HG03095 (cell line): ENCODE results near the gene EGFR.

Experiments
- ATAC-seq: cut with Tn5 transposase; IDR thresholded peaks from one replicate; pipeline ENCODE4 v1.9.1; 2021; ENCODE audit warnings: moderate library complexity; ENCODE audit not compliant: unreplicated experiment

EGFR gene

DNA sequence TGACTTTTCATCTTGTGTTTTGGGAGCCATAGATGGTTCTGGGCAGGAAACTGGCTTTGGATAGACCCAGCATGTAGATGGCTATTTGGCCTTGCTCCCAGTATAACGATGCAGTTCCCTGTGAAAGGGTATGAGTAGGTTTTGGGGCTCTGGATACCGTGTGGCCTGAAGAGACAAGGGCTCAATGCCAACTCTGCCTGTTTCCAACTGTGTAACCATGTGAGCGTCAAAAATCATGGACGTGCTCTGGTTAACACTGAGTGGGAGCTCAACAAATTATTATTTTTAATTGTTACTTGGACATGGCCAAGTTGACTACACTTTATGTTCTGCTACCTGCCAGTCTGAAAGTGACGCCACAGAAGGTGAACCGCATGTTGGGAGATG, 41.8 kb downstream of the EGFR start:
- ATAC-seq = no peak

- no peak for ATAC-seq
Observed at GRCh38 chr7:55061726-55062499, 43.1 kb downstream of the EGFR start.

GRCh38 chr7:55063061-55063460, 44.2 kb downstream of the EGFR start:
- no peak for ATAC-seq

- no peak for ATAC-seq
Observed at GRCh38 chr7:55063633-55064032, 44.8 kb downstream of the EGFR start.

- ATAC-seq = peak; percentile 41
Observed at GRCh38 chr7:55065079-55065478, 46.3 kb downstream of the EGFR start.

GRCh38 chr7:55065511-55066229, 46.9 kb downstream of the EGFR start:
- ATAC-seq = no peak

DNA sequence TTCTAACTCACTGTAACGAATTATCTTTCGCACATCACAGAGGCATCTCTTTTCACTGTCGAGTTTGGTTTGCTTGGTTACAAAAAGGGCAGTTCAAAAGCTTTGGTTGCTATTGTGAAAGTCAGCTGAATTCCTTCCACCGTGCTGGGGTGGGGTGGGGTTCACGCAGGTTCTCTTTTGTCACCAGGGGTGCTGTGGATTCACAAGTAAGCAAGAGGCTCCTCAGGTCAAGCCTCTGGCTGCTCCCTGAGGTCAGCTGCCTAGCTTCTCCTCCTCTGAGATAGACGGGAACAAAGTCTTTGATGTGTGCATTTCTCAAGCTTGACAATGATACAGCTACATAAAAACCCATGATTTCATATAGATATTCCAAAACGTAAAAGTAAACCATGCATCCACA, 47.7 kb downstream of the EGFR start:
- no peak for ATAC-seq

GRCh38 chr7:55066938-55067337, 48.1 kb downstream of the EGFR start:
- ATAC-seq = no peak

DNA sequence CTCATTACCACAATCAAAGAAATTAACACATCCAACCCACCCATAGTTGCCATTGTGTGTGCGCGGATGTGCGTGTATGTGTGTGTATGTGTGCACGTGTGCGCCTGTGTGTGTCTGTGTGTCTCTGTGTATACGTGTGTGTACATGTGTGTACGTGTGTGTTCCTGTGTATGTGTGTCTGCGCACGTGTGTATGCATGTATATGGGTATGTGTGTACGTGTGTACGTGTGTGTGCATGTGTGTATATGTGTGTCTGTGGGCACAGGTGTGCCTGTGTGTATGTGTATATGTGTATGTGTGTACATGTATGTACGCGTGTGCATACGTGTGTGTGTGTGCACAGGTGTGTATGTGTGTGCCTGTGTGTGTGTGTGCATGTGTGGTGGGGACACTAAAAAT, 48.9 kb downstream of the EGFR start:
- ATAC-seq = no peak

GRCh38 chr7:55069271-55069792, 50.5 kb downstream of the EGFR start:
- ATAC-seq = no peak

DNA sequence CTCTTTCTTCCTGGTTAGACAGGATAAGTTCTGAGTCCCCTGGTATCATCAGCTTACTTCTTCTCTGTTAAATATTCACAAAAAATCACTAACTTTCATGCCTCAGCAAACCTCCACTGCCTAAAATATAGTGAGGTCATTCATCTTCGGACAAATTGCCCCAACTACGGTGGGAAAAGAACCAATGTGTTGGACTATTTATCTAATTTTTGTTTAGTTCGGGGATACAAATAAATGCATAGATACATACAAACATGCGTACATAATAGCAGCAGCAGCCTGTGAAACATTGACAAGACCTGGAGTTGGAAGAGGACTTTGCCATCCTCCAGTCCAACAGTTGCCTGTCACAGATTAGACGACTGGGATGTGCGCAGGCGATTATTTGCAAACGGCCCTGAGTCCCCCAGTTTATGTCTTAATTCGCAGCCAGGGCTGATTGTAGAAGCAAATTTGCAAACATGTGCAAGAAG, 51.5 kb downstream of the EGFR start:
- no peak for ATAC-seq

DNA sequence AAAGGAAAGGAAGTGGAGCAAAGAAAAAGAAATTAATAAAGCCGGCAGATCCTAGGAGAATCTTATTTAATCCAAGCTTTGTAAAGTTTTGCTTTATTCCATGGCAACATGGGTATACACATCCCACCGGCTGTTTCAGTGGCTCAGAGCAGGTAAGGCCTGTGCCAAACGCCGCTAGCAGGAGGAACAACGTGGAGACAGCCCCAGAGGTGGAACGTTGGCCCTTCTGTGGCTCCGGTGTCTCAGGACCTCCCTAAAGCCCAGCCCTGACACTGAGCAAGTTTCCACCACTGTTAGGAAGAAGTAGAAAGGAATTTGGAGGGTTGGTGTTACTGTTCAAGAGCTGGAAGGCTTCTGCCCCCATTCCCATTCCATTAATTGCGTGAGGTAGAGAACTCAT, 52.0 kb downstream of the EGFR start:
- ATAC-seq = no peak

DNA sequence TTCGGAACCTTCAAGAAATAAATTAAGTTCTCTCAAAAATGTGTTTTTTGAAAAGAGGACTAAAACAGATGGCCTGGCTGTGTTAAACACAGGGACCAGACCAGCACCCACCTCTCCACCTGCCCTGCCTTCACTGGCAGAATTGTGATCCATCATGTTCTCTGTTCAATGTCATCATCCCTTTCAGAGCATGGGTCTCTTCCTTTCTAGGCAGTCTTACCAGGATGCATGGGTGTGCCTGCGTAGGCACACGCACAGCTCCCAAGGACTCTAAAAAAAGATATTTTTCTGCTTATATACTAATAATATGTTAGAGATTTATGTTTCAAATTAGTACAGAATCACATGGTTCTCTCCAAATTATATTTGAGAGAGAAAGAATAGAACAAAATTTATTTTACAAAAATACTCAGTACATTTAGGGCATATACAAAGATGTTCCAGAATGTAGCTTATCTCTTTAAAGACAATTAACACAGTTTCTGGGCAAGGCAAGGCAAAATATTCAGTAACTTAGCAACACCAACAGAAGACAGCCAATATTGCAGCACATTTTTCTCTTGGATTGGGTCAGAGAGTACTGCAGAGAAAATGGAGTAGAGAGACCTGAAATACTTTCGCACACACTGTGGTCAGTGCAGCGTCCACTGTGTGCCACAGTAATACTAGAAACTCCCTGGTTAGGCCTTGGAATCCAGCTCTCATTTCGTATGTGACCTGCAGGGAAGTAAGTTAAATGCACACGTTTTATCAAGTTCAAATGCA, 52.8 kb downstream of the EGFR start:
- ATAC-seq = no peak

GRCh38 chr7:55072251-55072650, 53.4 kb downstream of the EGFR start:
- ATAC-seq = no peak

- ATAC-seq = peak; percentile 58
Observed at GRCh38 chr7:55073051-55073511, 54.3 kb downstream of the EGFR start.

GRCh38 chr7:55073976-55074528, 55.2 kb downstream of the EGFR start:
- peak; percentile 88 for ATAC-seq

- no peak for ATAC-seq
Observed at GRCh38 chr7:55075464-55076021, 56.7 kb downstream of the EGFR start.

- ATAC-seq = no peak
Observed at GRCh38 chr7:55077561-55078410, 59.0 kb downstream of the EGFR start.

- no peak for ATAC-seq
Observed at GRCh38 chr7:55078465-55079372, 59.9 kb downstream of the EGFR start.
